CD4-positive, alpha-beta T cell treated with Interleukin-6 for 4 hours (primary cell): ENCODE results near the gene HSPA1A.
"Not testable (repeated sequence)": the region's sequence is repeated elsewhere in the genome, so short reads cannot be mapped to it uniquely, and the experiment has no call there.

Experiments
- DNase-seq: peaks from one replicate; pipeline ENCODE4 v3.0.0-alpha.2; 2020; ENCODE audit warnings: mixed read lengths

The HSPA1A gene

GRCh38 chr6:31811645-31812044, 3.7 kb upstream of the HSPA1A start:
- no peak for DNase-seq

- no peak for DNase-seq
Observed at GRCh38 chr6:31813465-31813849, 1.9 kb upstream of the HSPA1A start.

GRCh38 chr6:31814677-31815024, 692 bp upstream of the HSPA1A start:
- DNase-seq, result peak; percentile 79

GRCh38 chr6:31817133-31817928, 2.0 kb downstream of the HSPA1A start:
- not testable (repeated sequence) for DNase-seq

GRCh38 chr6:31817929-31818511, 2.7 kb downstream of the HSPA1A start:
- not testable (repeated sequence) for DNase-seq

GRCh38 chr6:31819871-31820299, 4.5 kb downstream of the HSPA1A start:
- no peak for DNase-seq

GRCh38 chr6:31820399-31820798, 5.1 kb downstream of the HSPA1A start:
- not testable (repeated sequence) for DNase-seq

- no peak for DNase-seq
Observed at GRCh38 chr6:31821301-31822035, 6.1 kb downstream of the HSPA1A start.

GRCh38 chr6:31822036-31822821, 6.9 kb downstream of the HSPA1A start:
- DNase-seq, result peak; percentile 80

GRCh38 chr6:31823592-31824196, 8.4 kb downstream of the HSPA1A start:
- not testable (repeated sequence) for DNase-seq

- no peak for DNase-seq
Observed at GRCh38 chr6:31825553-31825952, 10.2 kb downstream of the HSPA1A start.

- peak; percentile 56 for DNase-seq
Observed at GRCh38 chr6:31826793-31827285, 11.5 kb downstream of the HSPA1A start.

GRCh38 chr6:31827286-31828079, 12.1 kb downstream of the HSPA1A start, which contains the start of gene HSPA1B:
Gene HSPA1B, plus strand, starts transcription at chr6:31827738. Its CDS starts 213 bp downstream, at chr6:31827951.
- DNase-seq, result peak; percentile 92

GRCh38 chr6:31829633-31830283, 14.4 kb downstream of the HSPA1A start:
- DNase-seq, result no peak

GRCh38 chr6:31830886-31831335, 15.6 kb downstream of the HSPA1A start:
- no peak for DNase-seq

GRCh38 chr6:31831350-31832215, 16.2 kb downstream of the HSPA1A start:
- DNase-seq, result no peak

- DNase-seq, result peak; percentile 81
Observed at GRCh38 chr6:31834367-31835250, 19.3 kb downstream of the HSPA1A start.

GRCh38 chr6:31836047-31836473, 20.7 kb downstream of the HSPA1A start:
- DNase-seq, result no peak
